GM12873 (cell line): ENCODE results near the gene HAND1.

Experiments
- CTCF ChIP-seq: IDR thresholded peaks from 2 replicates; pipeline ENCODE4 v1.5.1; 2012; ENCODE audit warnings: low read depth, mild to moderate bottlenecking, moderate library complexity, low read length, control low read depth; ENCODE audit not compliant: insufficient read depth; ENCODE audit errors: missing control alignments

Gene HAND1

GRCh38 chr5:154477382-154478223 lies 424 bp downstream of the HAND1 start:
- TF ChIP-seq CTCF = no peak

- TF ChIP-seq CTCF = no peak
Observed at GRCh38 chr5:154476354-154477205, 1.4 kb downstream of the HAND1 start.

GRCh38 chr5:154475591-154476353 lies 2.3 kb downstream of the HAND1 start:
- TF ChIP-seq CTCF = no peak

GRCh38 chr5:154474396-154475334 lies 3.4 kb downstream of the HAND1 start:
- no peak for TF ChIP-seq CTCF

GRCh38 chr5:154473581-154474283 lies 4.3 kb downstream of the HAND1 start:
- no peak for TF ChIP-seq CTCF

- no peak for TF ChIP-seq CTCF
Observed at GRCh38 chr5:154472871-154473580, 5.0 kb downstream of the HAND1 start.
